T-helper 2 cell (primary cell): ENCODE results near the gene CEBPE.

Source experiments
- DNase-seq, 5 experiments: peaks; one replicate each; pipeline versions ENCODE4 v3.0.0 to v3.0.0-alpha.2; 2012 to 2022

The CEBPE gene

DNA sequence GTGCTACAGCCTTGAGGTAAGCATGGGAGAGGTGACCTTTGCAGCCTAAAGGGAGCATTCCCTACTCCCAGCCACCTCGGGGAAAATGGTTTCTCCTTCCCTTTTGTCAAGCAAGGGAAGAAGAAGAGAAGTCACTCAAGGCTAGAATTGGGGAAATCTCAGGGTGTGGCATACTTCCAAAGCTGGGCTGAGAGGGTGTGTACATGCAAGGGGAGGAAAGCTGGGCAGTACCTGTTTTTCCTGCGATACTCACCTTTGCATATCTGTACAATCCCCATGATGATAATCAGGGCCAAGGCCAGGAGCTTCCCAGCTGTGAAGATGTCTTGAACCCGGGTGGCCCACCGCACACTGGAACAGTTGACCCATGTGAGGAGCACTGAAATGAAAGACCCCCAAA lies 23.8 kb upstream of the CEBPE start:
- no peak for DNase-seq

DNA sequence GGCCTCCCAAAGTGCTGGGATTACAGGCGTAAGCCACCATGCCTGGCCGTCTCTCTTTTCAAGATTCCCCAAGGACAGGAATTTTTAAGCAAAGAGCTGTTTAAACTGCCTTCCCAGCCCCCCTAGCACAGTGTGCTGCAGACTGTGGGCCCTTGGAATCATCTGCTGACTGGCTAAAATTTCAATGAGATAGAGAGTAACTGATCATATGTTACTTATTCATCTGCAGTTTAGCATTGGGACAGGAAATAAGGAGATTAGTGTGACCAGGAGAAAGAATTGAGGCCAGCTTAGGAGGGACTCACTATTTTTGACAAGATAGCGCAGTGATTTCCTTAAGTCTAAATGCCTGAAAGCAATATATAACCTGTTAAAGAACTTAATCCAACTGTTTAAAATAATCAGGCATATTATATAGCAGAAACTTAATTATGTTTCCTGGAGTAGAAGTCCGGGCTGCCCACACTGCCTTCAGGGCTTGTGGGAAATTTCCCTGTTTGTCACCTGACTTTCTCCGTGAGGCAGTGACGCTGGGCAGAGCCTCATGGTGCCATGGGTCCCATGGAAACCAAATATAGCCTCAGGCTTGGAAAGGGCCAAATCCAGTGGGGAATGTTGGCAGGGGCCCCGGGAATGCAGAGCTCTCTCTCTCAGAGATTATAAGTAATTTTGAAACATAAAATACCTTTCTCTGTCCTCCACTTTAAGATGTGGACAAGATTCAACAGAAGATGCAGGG lies 22.8 kb upstream of the CEBPE start:
- no peak for DNase-seq

DNA sequence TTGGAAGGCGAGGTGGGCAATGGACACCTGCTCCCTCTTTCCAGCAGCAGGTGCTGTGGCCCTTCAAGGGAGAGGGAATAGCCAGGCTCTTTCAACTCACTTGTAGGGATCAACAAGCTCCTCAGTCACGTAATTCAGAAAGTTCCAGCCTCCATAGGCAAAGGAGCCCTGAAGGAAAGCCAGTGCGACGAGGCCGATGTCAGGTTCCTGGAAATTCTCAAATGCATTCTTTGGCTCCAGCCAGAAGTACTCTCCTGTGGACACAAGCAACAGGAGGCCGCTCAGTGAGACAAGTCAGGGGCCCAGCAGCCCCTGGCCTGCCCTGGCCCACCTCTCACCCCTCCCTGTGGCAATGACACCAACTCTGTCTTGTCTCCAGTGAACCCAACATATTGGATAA lies 21.3 kb upstream of the CEBPE start:
- no peak for DNase-seq

GRCh38 chr14:23139874-23140273 lies 20.8 kb upstream of the CEBPE start:
- DNase-seq: no peak

- no peak for DNase-seq
These were observed 18.9 kb upstream of the CEBPE start for GRCh38 chr14:23137813-23138535.

GRCh38 chr14:23137192-23137812 lies 18.2 kb upstream of the CEBPE start:
- DNase-seq: no peak

- DNase-seq: no peak
These were observed 17.6 kb upstream of the CEBPE start for GRCh38 chr14:23136566-23137133.

- no peak for DNase-seq
These were observed 13.9 kb upstream of the CEBPE start for GRCh38 chr14:23132970-23133369.

DNA sequence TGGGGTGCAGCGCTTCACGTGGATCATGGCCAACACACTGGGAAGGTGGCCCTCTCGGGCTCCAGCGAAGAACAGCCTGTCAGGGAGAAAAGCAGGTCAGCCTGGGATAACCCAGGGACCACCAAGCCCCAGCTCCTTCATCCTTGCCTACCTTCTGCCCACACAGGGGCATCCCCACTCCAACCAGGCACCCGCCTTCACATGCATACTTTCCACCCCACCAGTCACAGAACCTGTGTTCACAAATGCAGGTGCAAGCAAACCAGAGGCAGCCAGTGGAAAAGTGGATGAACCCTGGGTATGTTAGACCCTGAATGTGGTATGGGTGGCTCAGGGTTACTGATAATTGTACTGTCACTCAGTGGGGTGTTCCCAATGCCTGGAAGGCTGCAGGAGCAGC lies 12.4 kb upstream of the CEBPE start:
- DNase-seq: no peak

DNA sequence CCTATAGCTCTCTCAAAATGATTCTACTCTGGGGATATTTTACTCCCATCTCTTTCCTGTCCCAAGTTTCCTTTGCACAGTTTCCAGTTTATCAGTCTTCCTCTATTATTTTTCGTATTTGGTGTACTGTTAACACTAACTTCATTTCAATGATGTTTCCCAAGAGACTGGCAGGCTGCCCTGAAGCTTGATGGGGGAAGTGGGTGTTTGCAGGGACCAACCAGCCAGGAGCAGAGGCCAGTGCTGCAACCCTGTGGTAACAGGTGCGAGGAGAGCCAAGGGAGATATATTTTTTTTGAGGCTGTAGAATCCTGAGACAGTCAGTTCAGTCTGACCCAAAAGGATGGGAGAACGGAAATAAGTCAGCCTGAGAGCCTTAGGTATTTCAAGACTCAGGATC lies 11.8 kb upstream of the CEBPE start:
- no peak for DNase-seq

GRCh38 chr14:23129759-23130316 lies 10.8 kb upstream of the CEBPE start:
- no peak for DNase-seq

DNA sequence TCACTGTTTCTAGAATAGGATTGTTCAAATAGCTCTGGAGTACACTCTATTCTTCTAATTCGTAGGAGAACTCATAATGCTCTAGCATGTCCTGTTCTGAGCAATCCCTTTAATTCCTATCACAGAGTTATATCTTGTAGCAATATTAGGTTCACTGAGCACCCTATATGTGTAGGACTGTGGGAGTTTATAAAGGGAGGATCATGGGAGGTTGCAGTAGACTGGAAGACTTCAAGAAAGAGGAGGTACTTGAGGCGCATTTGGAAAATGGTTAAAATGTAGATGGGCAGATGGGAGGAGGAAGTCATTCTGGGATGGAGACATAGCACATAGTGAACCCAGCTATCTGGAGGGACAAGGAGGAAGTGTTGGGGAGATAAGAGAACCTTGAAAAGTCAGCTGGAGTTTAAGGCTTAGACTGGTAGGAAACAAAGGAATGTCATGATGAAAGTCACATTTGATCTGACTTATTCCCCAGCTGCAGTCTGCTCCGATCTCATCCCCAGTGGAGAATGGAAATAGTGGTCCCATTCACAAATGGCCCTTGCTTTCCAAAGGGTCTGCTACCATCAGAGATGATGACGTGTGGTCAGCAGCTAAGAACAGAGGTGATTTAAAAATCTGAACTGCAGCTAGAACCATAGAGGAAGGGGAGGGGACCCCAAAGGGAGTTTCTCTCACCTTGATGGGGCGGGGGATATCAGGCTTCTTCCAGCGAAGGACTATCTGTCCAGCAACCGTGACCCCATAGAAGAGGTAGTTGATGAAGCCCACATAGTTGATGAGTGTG lies 10.1 kb upstream of the CEBPE start:
- no peak for DNase-seq

- no peak for DNase-seq
These were observed 8.8 kb upstream of the CEBPE start for GRCh38 chr14:23127861-23128260.

DNA sequence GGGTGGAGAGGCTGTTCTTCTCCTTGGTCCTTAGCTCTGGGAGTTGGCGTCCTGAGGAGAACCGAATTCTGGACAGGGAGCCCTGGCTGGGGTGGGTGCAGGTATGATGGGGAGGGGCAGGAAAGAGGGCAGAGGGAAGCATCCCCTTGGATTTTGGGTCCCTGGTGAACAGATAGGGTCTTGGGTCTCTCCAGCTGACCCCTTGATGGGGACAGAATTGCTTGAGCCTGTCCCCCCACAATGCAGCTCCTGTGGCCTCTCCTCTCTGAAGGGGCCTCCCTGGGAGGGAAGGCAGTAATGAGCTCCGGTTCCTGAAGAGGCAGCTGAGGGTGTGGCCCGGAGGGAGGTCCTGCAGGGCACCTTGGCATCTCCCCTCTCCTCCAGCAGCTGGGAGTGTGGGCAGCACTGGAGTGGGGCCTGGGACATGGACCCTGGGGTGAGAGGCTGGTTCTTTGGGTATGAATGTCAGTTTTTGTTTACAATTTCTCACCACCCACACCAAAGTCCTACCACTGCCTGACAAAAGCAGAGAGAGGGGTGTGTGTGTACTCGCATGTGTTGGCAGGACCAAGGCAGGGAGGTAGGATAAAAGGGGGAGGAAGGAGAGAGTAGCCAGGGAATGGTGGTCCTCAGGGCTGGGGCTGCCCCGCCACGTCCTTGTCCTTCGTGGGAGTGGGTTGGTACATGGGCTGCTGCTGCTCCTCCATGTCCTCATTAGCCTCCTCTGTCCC lies 7.7 kb upstream of the CEBPE start:
- DNase-seq: no peak

- DNase-seq: no peak
These were observed 7.0 kb upstream of the CEBPE start for GRCh38 chr14:23125933-23126524.

DNA sequence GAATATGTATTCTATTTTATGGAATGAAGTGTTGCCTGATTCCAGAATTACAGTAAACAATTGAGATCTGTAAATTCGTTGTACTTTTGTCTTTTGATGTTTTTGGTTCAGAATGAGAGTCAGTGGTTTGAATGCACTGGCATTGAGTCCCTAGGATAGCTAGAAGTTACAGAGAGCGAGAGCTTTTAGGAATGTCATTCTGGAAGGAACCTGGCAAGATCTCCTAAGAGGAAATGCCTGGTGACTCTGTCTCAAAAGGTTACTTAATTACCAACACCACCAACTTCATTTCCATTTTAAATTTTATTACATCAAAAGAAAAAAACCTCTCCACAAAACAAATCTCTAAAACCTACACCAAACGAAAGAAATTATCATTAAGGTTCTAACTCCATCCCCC lies 6.0 kb upstream of the CEBPE start:
- DNase-seq: no peak

- DNase-seq: no peak
These were observed 5.4 kb upstream of the CEBPE start for GRCh38 chr14:23124337-23124954.

DNA sequence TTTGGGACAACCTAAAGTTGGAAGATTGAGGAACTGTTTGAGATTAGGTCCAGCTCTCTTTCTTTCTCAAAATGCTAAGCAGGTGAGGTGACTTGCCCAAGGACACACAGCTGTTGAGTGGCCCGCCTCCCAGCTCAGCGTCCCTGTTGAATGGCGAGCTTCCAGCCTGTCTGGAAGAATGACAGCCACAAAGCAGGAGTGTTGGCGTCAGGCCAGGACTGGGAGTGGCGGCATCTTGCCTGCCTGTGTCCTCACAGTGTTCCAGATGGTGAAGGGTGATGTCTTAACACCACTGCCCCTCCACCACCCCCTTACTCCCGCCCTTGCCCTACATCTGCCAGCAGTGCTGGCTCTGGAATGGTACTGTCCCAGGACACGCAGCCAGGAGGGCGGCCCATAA lies 4.4 kb upstream of the CEBPE start:
- DNase-seq: no peak

DNA sequence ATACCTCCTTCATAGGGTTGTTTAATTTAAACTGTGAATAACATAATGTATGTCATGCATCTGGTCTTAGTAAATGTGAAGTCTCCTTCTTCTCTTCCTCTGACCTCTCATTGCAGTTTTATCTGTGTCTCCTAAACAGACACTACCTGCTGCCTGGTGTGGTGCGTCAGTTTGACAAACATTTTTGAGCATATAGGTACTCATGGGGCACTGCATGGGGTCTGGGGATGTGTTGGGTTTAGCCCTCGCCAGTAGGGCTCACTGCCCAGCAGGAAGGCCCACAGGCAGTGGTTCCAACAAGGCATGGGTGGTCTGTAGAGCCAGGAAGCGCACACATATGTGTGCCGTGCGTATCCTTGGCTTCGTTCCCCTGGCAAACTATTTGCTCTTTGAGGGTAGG lies 3.0 kb upstream of the CEBPE start:
- DNase-seq: no peak

- peak in 1 of 5 experiments; percentile 66 for DNase-seq
These were observed 2.3 kb upstream of the CEBPE start for GRCh38 chr14:23121361-23121771.
